HepG2 (cell line): ENCODE results near the gene PDLIM4. TPM values are rescaled to one million over a fixed set of nuclear protein-coding genes. Genes with fewer than 3 reads are reported as not detected.

Source experiments
- AHR ChIP-seq: IDR thresholded peaks from 2 replicates; pipeline ENCODE4 v1.6.1; 2018; ENCODE audit warnings: missing genetic modification reagents, missing compliant biosample characterization
- CBX5 ChIP-seq: sonication (generic); formaldehyde crosslinking; IDR thresholded peaks from 2 replicates; pipeline ENCODE4 v1.4.0; 2020; ENCODE audit warnings: missing genetic modification reagents, borderline replicate concordance
- E2F5 ChIP-seq: sonication (generic); formaldehyde crosslinking; conservative IDR thresholded peaks from 2 replicates; pipeline ENCODE4 v1.4.0; 2020; ENCODE audit warnings: missing genetic modification reagents
- FOXO1 ChIP-seq: sonication (generic); formaldehyde crosslinking; IDR thresholded peaks from 2 replicates; pipeline ENCODE4 v1.4.0; 2020; ENCODE audit warnings: missing genetic modification reagents
- FOXP4 ChIP-seq: sonication (generic); formaldehyde crosslinking; IDR thresholded peaks from 2 replicates; pipeline ENCODE4 v1.4.0; 2020; ENCODE audit warnings: missing genetic modification reagents
- MED8 ChIP-seq: sonication (generic); formaldehyde crosslinking; IDR thresholded peaks from 2 replicates; pipeline ENCODE4 v1.8.1; 2023; ENCODE audit warnings: mild to moderate bottlenecking, missing genetic modification reagents; ENCODE audit not compliant: insufficient replicate concordance
- MTA1 ChIP-seq: sonication (generic); formaldehyde crosslinking; IDR thresholded peaks from 2 replicates; pipeline ENCODE4 v1.4.0; 2020; ENCODE audit warnings: missing genetic modification reagents, mild to moderate bottlenecking, borderline replicate concordance
- NFE2 ChIP-seq: sonication (generic); formaldehyde crosslinking; IDR thresholded peaks from 2 replicates; pipeline ENCODE4 v1.4.0; 2020; ENCODE audit warnings: missing genetic modification reagents
- NFKBIZ ChIP-seq: IDR thresholded peaks from 2 replicates; pipeline ENCODE4 v1.6.1; 2018; ENCODE audit warnings: missing genetic modification reagents, missing compliant biosample characterization
- PHF8 ChIP-seq: sonication (generic); formaldehyde crosslinking; IDR thresholded peaks from 2 replicates; pipeline ENCODE4 v1.5.0; 2020; ENCODE audit warnings: missing genetic modification reagents
- RFXAP ChIP-seq: sonication (generic); formaldehyde crosslinking; IDR thresholded peaks from 2 replicates; pipeline ENCODE4 v1.4.0; 2020; ENCODE audit warnings: missing genetic modification reagents, borderline replicate concordance
- SALL2 ChIP-seq: sonication (generic); formaldehyde crosslinking; IDR thresholded peaks from 2 replicates; pipeline ENCODE4 v1.8.1; 2023; ENCODE audit warnings: mild to moderate bottlenecking, missing genetic modification reagents, inconsistent platforms
- SSRP1 ChIP-seq: IDR thresholded peaks from 2 replicates; pipeline ENCODE4 v1.6.1; 2016; ENCODE audit warnings: control low read depth
- TERF1 ChIP-seq: sonication (generic); formaldehyde crosslinking; IDR thresholded peaks from 2 replicates; pipeline ENCODE4 v1.8.0; 2022; ENCODE audit warnings: mild to moderate bottlenecking, missing genetic modification reagents, moderate library complexity
- ZBTB34 ChIP-seq: sonication (generic); formaldehyde crosslinking; IDR thresholded peaks from 2 replicates; pipeline ENCODE4 v1.8.0; 2022; ENCODE audit warnings: mild to moderate bottlenecking, missing genetic modification reagents
- ZNF142 ChIP-seq: sonication (generic); formaldehyde crosslinking; IDR thresholded peaks from 2 replicates; pipeline ENCODE4 v1.4.0; 2020; ENCODE audit warnings: missing genetic modification reagents
- ZNF160 ChIP-seq: sonication (generic); formaldehyde crosslinking; IDR thresholded peaks from 2 replicates; pipeline ENCODE4 v1.8.0; 2022; ENCODE audit warnings: mild to moderate bottlenecking, inconsistent platforms, missing genetic modification reagents
- ZNF232 ChIP-seq: sonication (generic); formaldehyde crosslinking; IDR thresholded peaks from 2 replicates; pipeline ENCODE4 v1.4.0; 2020; ENCODE audit warnings: missing genetic modification reagents, borderline replicate concordance
- ZNF329 ChIP-seq: sonication (generic); formaldehyde crosslinking; IDR thresholded peaks from 2 replicates; pipeline ENCODE4 v1.9.0; 2021; ENCODE audit warnings: low read depth, mild to moderate bottlenecking, missing genetic modification reagents
- polyA plus RNA-seq, 8 experiments: library from polyadenylated mRNA; depleted of rRNA in 3 of 8; stranded (reverse) in 7 of 8; unstranded in 1 of 8; fragments of >200 nt; fragmentation: Illumina TruSeq in 4 of 8; extraction: Trizol in 4 of 8; gene quantifications; 2 replicates each; pipeline versions ENCODE4 v1.2.1 to v1.2.3, GENCODE V29; 2011 to 2016; ENCODE audit warnings: low read depth in 4 of 8, missing spikeins in 1 of 8, mixed read lengths in 1 of 8; ENCODE audit not compliant: insufficient read depth in 1 of 8
- total RNA-seq, 5 experiments: library from RNA; depleted of rRNA; stranded (reverse); fragments of >200 nt; fragmentation: Illumina TruSeq; extraction: Trizol; gene quantifications; 2 replicates each; pipeline ENCODE4 v1.2.3, GENCODE V29; 2016; ENCODE audit warnings: low read depth in 1 of 5

Gene PDLIM4
- total and polyA plus RNA-seq, 2 of the 13 experiments (the other 11 are each of a cell fraction or from before 2014, with no cell fraction given): 1.1 to 2.3 TPM

GRCh38 chr5:132321109-132321721, 63.7 kb downstream of the PDLIM4 start (continued):
- TF ChIP-seq SALL2 (CRISPR knock-in tag) (no peak), E2F5 (CRISPR knock-in tag) (no peak), ZNF329 (CRISPR knock-in tag) (no peak), CBX5 (no peak), ZNF160 (no peak), RFXAP (CRISPR knock-in tag) (no peak), FOXP4 (CRISPR knock-in tag) (0 out of 2 replicates have a peak, but pooled peaks have one; percentile 25), PHF8 (CRISPR knock-in tag) (no peak), MED8 (no peak), NFE2 (CRISPR knock-in tag) (no peak), ZBTB34 (CRISPR knock-in tag) (no peak), ZNF142 (CRISPR knock-in tag) (no peak), FOXO1 (CRISPR knock-in tag) (no peak), ZNF232 (CRISPR knock-in tag) (no peak), SSRP1 (no peak), MTA1 (no peak), TERF1 (CRISPR knock-in tag) (no peak), NFKBIZ (CRISPR knock-in tag) (no peak), AHR (CRISPR knock-in tag) (no peak)
